Glutamatergic neuron (in vitro differentiated cells): ENCODE measurements around the gene CCDC172. TPM values are rescaled to one million over a fixed set of nuclear protein-coding genes. Genes with fewer than 3 reads are reported as not detected.

Source experiments
- DNase-seq: peaks from one replicate; pipeline ENCODE4 v3.0.0; 2022
- H3K27ac Mint-ChIP-seq: one replicate; pipeline ENCODE4 v1.8.0; 2020; ENCODE audit warnings: mild to moderate bottlenecking, mixed read lengths, inconsistent platforms; ENCODE audit not compliant: unreplicated experiment
- H3K27me3 Mint-ChIP-seq: one replicate; pipeline ENCODE4 v1.8.0; 2020; ENCODE audit warnings: mild to moderate bottlenecking, moderate library complexity, mixed read lengths, inconsistent platforms; ENCODE audit not compliant: unreplicated experiment
- H3K36me3 Mint-ChIP-seq: one replicate; pipeline ENCODE4 v1.8.0; 2020; ENCODE audit warnings: mild to moderate bottlenecking, mixed read lengths, inconsistent platforms; ENCODE audit not compliant: unreplicated experiment
- H3K4me1 Mint-ChIP-seq: one replicate; pipeline ENCODE4 v1.8.0; 2020; ENCODE audit warnings: mild to moderate bottlenecking, low read depth, mixed read lengths, inconsistent platforms; ENCODE audit not compliant: unreplicated experiment
- H3K4me3 Mint-ChIP-seq: one replicate; pipeline ENCODE4 v1.8.0; 2020; ENCODE audit warnings: mild to moderate bottlenecking, mixed read lengths, inconsistent platforms; ENCODE audit not compliant: unreplicated experiment
- H3K9me3 Mint-ChIP-seq: one replicate; pipeline ENCODE4 v1.8.0; 2020; ENCODE audit warnings: mild to moderate bottlenecking, moderate library complexity, mixed read lengths, inconsistent platforms; ENCODE audit not compliant: unreplicated experiment
- CTCF ChIP-seq: fragments of 200-600 bp; sonication (generic); IDR thresholded peaks from one replicate; pipeline ENCODE4 v1.5.0; 2021; ENCODE audit not compliant: partially characterized antibody, unreplicated experiment
- total RNA-seq: library from RNA; stranded (reverse); fragmentation: NEBNext Ultra II Directional; extraction: Animal tissue kit (Norgen Biotek cat#: 25700); gene quantifications from one replicate; pipeline ENCODE4 v1.2.1, GENCODE V29; 2021; ENCODE audit not compliant: unreplicated experiment

Gene CCDC172
- total RNA-seq, 1 donor from 2014 or later: not detected

- Mint-ChIP-seq H3K4me3 (no peak overlapping the region), H3K27me3 (peaks cover 2% of the 10 kb centered on the region), H3K27ac (peak overlapping the region; percentile 14), H3K4me1 (peaks cover 3% of the 10 kb centered on the region), H3K36me3 (no peaks in the 10 kb centered on the region), H3K9me3 (no peaks in the 10 kb centered on the region)
- DNase-seq: no peak
- TF ChIP-seq CTCF: no peak
These were observed 23.7 kb upstream of the CCDC172 start for GRCh38 chr10:116300542-116300941.

- DNase-seq: no peak
- no peaks in the 10 kb centered on the region for H3K4me1 Mint-ChIP-seq
- H3K27ac Mint-ChIP-seq: no peak overlapping the region
- H3K27me3 Mint-ChIP-seq: no peaks in the 10 kb centered on the region
- H3K9me3 Mint-ChIP-seq: no peaks in the 10 kb centered on the region
- H3K4me3 Mint-ChIP-seq: no peak overlapping the region
- no peak for TF ChIP-seq CTCF
- no peaks in the 10 kb centered on the region for H3K36me3 Mint-ChIP-seq
These were observed 19.3 kb upstream of the CCDC172 start for GRCh38 chr10:116304923-116305322.

GRCh38 chr10:116306847-116307246, 17.4 kb upstream of the CCDC172 start:
- no peaks in the 10 kb centered on the region for H3K4me1 Mint-ChIP-seq
- no peaks in the 10 kb centered on the region for H3K9me3 Mint-ChIP-seq
- no peak overlapping the region for H3K27ac Mint-ChIP-seq
- no peak for TF ChIP-seq CTCF
- no peaks in the 10 kb centered on the region for H3K27me3 Mint-ChIP-seq
- no peak for DNase-seq
- no peak overlapping the region for H3K4me3 Mint-ChIP-seq
- no peaks in the 10 kb centered on the region for H3K36me3 Mint-ChIP-seq

GRCh38 chr10:116307455-116307854, 16.8 kb upstream of the CCDC172 start:
- no peak overlapping the region for H3K27ac Mint-ChIP-seq
- no peak overlapping the region for H3K4me3 Mint-ChIP-seq
- H3K4me1 Mint-ChIP-seq: no peaks in the 10 kb centered on the region
- TF ChIP-seq CTCF: no peak
- no peak for DNase-seq
- H3K9me3 Mint-ChIP-seq: no peaks in the 10 kb centered on the region
- no peaks in the 10 kb centered on the region for H3K36me3 Mint-ChIP-seq
- no peaks in the 10 kb centered on the region for H3K27me3 Mint-ChIP-seq

- Mint-ChIP-seq H3K4me1 (peaks cover 4% of the 10 kb centered on the region), H3K27ac (no peak overlapping the region), H3K9me3 (no peaks in the 10 kb centered on the region), H3K27me3 (peaks cover 2% of the 10 kb centered on the region), H3K4me3 (no peak overlapping the region), H3K36me3 (peaks cover 11% of the 10 kb centered on the region)
- no peak for TF ChIP-seq CTCF
- no peak for DNase-seq
These were observed 13.2 kb upstream of the CCDC172 start for GRCh38 chr10:116311016-116311415.
